ENCODE results near the gene OTP.

DNA sequence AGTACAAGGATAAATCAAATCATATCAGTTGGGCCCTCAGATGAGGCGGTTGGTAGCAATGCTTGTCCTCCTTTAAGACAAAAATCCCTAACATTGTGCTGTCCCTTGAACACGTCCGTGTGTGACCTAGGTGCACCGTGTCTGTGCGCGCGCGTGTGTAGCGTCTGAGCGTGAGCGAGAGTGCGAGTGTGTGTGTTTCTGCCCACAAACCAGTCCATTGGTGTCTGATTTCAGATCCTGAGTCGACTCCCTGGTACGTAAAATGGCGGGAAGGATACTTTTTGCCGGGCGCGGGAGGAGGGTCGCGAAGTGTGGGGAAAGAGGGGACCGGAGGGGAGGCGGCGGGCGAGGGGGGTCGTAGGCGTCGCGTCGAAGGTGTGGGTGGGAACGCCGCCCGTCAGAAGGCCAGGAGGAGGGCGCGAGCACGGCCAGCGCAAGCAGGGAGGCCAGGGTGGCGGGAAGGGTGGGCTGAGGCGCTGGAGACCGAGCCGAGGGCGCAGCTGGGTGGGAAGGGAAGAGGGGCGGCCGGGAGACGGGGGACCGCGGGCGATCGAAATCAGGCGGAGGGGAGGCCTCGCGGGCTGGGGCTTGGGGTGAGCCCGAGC lies 8.9 kb downstream of the OTP start:
- TF ChIP-seq POLR2AphosphoS5 (IDR thresholded peaks at IDR 0.05) (no peak), CTCF (IDR thresholded peaks at IDR 0.05) (no peak)

Measured in prostate gland (tissue), 2 donors.